H1 (cell line): Measurements from ENCODE around the gene GALNT18.

Source experiments
- BRCA1 ChIP-seq: IDR thresholded peaks from 2 replicates; pipeline ENCODE4 v1.6.1; 2012; ENCODE audit warnings: low read depth, low read length, improper control_type of control experiment
- CBX5 ChIP-seq: fragments of 300-800, 300-1000 bp; sonication (generic); IDR thresholded peaks from 2 replicates; pipeline ENCODE4 v1.7.1; 2016; ENCODE audit warnings: antibody characterized with exemption, low read length, low read depth
- CTCF ChIP-seq, 3 experiments: IDR thresholded peaks; 1 replicate in 2 of 3; 2 replicates in 1 of 3; pipeline versions ENCODE4 v1.5.1 to v1.6.1; 2011; ENCODE audit warnings: low read length in 3 of 3, mild to moderate bottlenecking in 3 of 3, inconsistent platforms in 2 of 3, low read depth in 1 of 3, moderate library complexity in 1 of 3; ENCODE audit not compliant: insufficient read depth in 1 of 3; ENCODE audit errors: control extremely low read depth in 1 of 3
- EZH2 ChIP-seq: fragments of 200-600 bp; sonication (generic); IDR thresholded peaks from 2 replicates; pipeline ENCODE4 v1.7.1; 2012; ENCODE audit warnings: low read depth, mild to moderate bottlenecking, moderate library complexity, low read length, inconsistent platforms; ENCODE audit not compliant: severe bottlenecking
- MAX ChIP-seq: IDR thresholded peaks from 2 replicates; pipeline ENCODE4 v1.6.1; 2012; ENCODE audit warnings: inconsistent platforms
- POLR2A ChIP-seq, 2 experiments: IDR thresholded peaks; 1 replicate in 1 of 2; 2 replicates in 1 of 2; pipeline ENCODE4 v1.6.1; 2011; ENCODE audit warnings: low read depth in 2 of 2, low read length in 2 of 2, mild to moderate bottlenecking in 2 of 2; ENCODE audit errors: control extremely low read depth in 1 of 2
- TBP ChIP-seq: IDR thresholded peaks from 2 replicates; pipeline ENCODE4 v1.6.1; 2011; ENCODE audit warnings: low read depth, low read length, improper control_type of control experiment

GRCh38 chr11:11380883-11381282 is 240.9 kb downstream of the GALNT18 start:
- no peak for TF ChIP-seq EZH2
- TF ChIP-seq TBP: no peak
- TF ChIP-seq CTCF (IDR thresholded peaks at IDR 0.05; ENCODE audit: control extremely low read depth in 1 of 3, insufficient read depth in 1 of 3, low read depth in 1 of 3, low read length in 3 of 3): no peak
- TF ChIP-seq CBX5: no peak
- no peak for TF ChIP-seq POLR2A (IDR thresholded peaks at IDR 0.05; ENCODE audit: control extremely low read depth in 1 of 2, low read depth in 2 of 2, low read length in 2 of 2)
- no peak for TF ChIP-seq BRCA1
- TF ChIP-seq MAX: no peak
